NT2/D1 (cell line): ENCODE data around the gene ITPRIPL2.

Source experiments
- DNase-seq: peaks from one replicate; pipeline ENCODE4 v3.0.0-alpha.2; 2011; ENCODE audit warnings: low read depth, low spot score
- H3K27me3 ChIP-seq: 2 replicates; pipeline ENCODE4 v1.6.0; 2011; ENCODE audit warnings: mild to moderate bottlenecking; ENCODE audit not compliant: insufficient read length, insufficient read depth
- H3K36me3 ChIP-seq: 2 replicates; pipeline ENCODE4 v1.6.1; 2011; ENCODE audit warnings: mild to moderate bottlenecking, low read length, mixed read lengths; ENCODE audit not compliant: insufficient read depth, insufficient read length
- H3K4me1 ChIP-seq: 2 replicates; pipeline ENCODE4 v1.5.1; 2011; ENCODE audit not compliant: insufficient read depth, insufficient read length
- H3K4me3 ChIP-seq: 2 replicates; pipeline ENCODE4 v1.5.1; 2011; ENCODE audit warnings: low read depth; ENCODE audit not compliant: insufficient read length
- H3K9ac ChIP-seq: 2 replicates; pipeline ENCODE4 v1.6.0; 2011; ENCODE audit warnings: low read depth; ENCODE audit not compliant: insufficient read length
- H3K9me3 ChIP-seq: 2 replicates; pipeline ENCODE4 v1.5.1; 2011; ENCODE audit warnings: mild to moderate bottlenecking, low read length; ENCODE audit not compliant: insufficient read depth
- SUZ12 ChIP-seq: IDR thresholded peaks from 2 replicates; pipeline ENCODE4 v1.6.1; 2011; ENCODE audit not compliant: insufficient read length, insufficient read depth; ENCODE audit errors: extremely low read depth
- YY1 ChIP-seq: IDR thresholded peaks from 2 replicates; pipeline ENCODE4 v1.6.1; 2011; ENCODE audit not compliant: insufficient read length, insufficient read depth
- ZNF274 ChIP-seq: IDR thresholded peaks from 2 replicates; pipeline ENCODE4 v1.6.1; 2011; ENCODE audit warnings: mild to moderate bottlenecking, low read depth, low read length

ITPRIPL2 gene

DNA sequence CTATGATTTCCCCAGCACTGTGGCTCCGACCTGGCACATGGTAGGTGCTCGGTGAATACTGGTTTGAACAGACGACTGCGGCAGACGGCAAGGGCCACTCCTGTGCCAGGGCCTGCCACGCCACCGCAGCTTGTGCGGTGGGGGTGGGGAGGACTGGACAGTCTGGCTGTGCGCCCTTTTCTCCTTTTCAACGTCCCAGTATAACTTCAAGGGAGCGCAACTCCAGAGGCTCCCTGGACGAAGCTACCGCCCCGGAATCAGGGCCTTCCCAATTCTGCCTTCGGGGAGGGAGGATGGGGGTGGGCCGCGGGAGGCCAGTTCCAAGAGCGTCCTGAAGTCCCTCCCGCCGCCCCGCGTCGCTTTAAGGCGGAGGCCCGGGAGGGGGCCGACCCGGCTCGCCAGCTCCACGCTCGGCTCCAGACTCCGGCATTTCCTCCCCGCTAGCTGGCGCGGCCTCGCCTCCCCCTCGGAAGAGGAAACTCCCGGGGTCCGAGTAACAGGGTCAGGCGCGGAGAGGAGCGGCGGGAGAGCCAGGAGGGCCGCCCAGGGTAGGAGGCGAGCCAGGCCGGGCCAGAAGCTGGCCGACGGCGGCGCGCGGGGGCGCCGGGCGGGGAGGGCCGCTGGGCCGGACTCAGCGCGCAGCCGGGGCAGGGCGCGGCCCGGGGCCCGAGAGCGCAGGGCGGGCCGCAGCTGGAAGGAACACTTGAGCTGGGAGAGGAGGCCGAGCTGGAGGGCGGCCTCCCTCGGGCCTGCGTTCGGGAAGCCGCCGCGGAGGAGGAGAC lies at the start of gene ITPRIPL2:
Gene ITPRIPL2, plus strand, starts transcription at position 388 of the 782 bp plus-strand sequence. CDS start 498 bp downstream, outside the sequence.
- H3K4me3 ChIP-seq = peak within 1 kb of the TSS; percentile 71
- DNase-seq = no peak
- TF ChIP-seq YY1 = no peak
- TF ChIP-seq ZNF274 = no peak
- TF ChIP-seq SUZ12 = no peak
- H3K36me3 ChIP-seq = peaks cover 36% of the 10 kb centered on the region
- H3K27me3 ChIP-seq = peaks cover 3% of the 10 kb centered on the region
- peak within 1 kb of the TSS; percentile 93 for H3K9ac ChIP-seq
- no peaks in the 10 kb centered on the region; the same call in 1 of the 2 replicates for H3K9me3 ChIP-seq
- peaks cover 9% of the 10 kb centered on the region for H3K4me1 ChIP-seq

DNA sequence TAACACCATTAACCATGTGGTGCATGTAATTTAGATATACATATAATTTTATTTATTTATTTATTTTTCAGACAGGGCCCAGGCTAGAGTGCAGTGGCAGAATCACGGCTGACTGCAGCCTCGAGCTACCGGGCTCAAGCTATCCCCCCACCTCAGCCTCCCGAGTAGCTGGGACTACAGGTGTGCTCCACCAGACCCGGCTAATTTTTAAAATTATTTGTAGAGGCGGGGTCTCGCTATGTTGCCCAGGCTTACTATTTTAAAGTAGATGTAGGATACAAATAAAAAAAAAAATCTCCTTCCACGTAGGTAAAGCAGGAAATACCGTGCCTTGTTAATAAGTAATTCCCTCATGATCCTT lies 46.8 kb upstream of the ITPRIPL2 start:
- no peaks in the 10 kb centered on the region for H3K27me3 ChIP-seq
- H3K4me3 ChIP-seq = no peak overlapping the region
- no peak for DNase-seq
- peaks cover 14% of the 10 kb centered on the region for H3K36me3 ChIP-seq
- no peaks in the 10 kb centered on the region for H3K9me3 ChIP-seq
- H3K9ac ChIP-seq = no peak overlapping the region
- H3K4me1 ChIP-seq = no peaks in the 10 kb centered on the region
- no peak for TF ChIP-seq ZNF274
- no peak for TF ChIP-seq SUZ12
- no peak for TF ChIP-seq YY1

DNA sequence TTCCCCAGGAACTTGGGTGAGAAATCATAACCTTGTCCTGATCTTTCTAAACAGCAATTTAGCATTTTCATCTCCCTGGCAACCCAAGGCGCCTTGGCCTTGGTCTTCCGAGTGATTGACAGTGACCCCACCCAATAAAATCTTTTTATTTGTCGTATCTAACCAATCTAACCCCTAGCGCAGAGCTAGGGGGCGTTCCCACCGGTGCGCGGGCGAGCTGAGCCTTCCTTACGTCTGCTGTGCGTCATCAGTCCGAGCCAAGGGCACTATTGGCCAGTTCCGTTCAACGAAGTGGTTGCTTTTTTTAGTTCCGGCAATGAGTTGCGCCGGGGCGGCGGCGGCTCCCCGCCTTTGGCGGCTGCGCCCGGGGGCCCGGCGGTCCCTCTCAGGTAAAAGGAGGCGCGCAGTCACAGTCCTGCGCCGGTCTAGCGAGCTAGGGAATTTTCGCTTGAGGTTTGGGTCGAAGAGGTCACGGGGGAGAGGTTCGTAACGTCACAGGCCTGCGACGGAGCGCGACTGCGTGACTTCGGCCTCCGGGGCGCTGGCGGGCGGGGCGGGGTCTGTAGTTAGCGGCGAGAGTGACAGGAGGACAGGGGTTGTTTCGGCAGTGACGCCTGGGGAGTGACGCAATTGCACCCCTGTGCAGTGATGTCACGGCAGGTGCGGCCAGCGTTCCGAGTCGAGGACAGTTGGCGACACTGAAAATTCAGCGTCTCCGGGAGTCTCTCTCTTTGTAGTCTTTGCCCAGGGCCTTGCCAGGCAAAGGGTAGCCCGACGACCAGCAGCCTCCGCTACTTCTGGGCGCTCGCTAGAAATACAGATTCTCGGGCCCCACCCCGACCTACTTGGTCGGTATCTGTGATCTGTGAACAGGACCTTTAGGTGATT lies 46.2 kb upstream of the ITPRIPL2 start, which contains the start of gene COQ7:
Gene COQ7, plus strand, starts transcription at position 266 of the 888 bp plus-strand sequence. Its CDS starts 51 bp downstream, at position 317.
- TF ChIP-seq YY1 (no peak), SUZ12 (no peak), ZNF274 (no peak)
- Histone ChIP-seq H3K36me3 (peaks cover 17% of the 10 kb centered on the region), H3K9ac (peak within 1 kb of the TSS; percentile 87), H3K27me3 (no peaks in the 10 kb centered on the region), H3K4me1 (no peaks in the 10 kb centered on the region), H3K9me3 (no peaks in the 10 kb centered on the region), H3K4me3 (peak within 1 kb of the TSS; percentile 94)
- peak; percentile 99 for DNase-seq

DNA sequence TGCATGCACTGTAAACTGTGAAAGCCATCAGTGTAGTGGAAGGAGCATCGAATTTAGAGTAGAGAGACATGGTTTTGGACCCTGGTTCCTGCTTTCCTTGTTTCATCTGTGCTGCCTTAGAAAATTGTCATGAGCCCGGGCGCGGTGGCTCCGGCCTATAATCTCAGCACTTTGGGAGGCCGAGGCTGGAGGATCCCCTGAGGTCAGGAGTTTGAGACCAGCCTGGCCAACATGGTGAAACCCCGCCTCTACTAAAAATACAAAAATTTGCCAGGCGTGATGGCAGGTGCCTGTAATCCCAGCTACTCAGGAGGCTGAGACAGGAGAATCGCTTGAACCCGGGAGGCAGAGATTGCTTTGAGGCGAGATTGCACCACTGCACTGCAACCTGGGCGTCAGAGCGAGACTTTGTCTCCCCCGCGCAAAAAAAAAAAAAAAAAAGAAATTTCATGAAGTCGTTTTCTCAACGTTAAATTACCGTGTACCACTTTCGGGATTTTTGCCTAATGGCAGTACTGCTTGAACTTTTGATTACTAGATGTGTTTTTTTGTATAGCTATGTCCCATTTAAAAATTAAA lies 45.4 kb upstream of the ITPRIPL2 start:
- no peaks in the 10 kb centered on the region for H3K9me3 ChIP-seq
- peaks cover 22% of the 10 kb centered on the region for H3K36me3 ChIP-seq
- H3K27me3 ChIP-seq = no peaks in the 10 kb centered on the region
- H3K4me1 ChIP-seq = no peaks in the 10 kb centered on the region
- TF ChIP-seq ZNF274 (no peak), YY1 (no peak), SUZ12 (no peak)
- H3K9ac ChIP-seq = peak overlapping the region; percentile 87
- H3K4me3 ChIP-seq = peak overlapping the region; percentile 94
- no peak for DNase-seq

DNA sequence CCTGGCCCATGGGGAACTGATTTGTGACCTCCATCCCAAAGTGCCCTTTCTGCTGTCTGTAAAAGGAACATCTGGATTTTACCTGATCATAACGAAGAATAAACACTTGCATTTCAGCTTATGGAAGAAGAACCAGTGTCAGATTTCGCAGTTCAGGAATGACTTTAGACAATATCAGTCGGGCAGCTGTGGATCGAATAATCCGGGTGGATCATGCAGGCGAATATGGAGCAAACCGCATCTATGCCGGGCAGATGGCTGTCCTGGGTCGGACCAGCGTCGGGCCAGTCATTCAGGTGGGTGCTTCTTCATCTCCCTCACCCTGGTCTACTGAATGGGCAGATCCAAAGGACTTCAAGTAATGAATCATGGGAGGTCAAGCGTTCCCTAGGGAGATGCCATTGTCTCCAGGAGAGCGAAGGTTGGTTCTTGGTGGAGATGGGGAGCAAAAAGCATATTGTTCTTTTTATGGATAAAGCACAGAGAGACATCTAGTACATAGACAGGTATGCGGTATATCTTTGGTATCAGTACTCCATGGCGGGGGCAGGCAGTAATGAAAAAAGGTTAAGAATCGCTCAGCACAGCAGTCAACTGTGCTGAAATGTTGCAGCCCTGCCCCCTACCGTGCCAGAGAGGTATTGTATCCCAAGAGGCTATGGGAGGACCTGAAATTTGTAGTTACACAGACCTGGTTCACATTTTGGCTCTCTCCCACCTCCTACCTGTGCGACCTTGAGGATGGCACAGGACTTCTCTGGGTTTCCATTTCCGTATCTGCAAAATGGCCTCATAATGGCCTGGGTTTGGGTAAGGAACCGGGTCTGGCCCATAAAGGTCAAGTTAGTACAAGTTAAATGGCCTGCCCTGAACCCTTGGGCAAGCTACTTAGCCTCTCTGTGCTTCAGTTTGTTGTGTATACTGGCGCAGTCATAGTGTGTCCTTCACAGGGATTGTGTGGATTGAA lies 41.7 kb upstream of the ITPRIPL2 start:
- H3K9ac ChIP-seq = no peak overlapping the region
- no peaks in the 10 kb centered on the region for H3K27me3 ChIP-seq
- H3K4me1 ChIP-seq = no peaks in the 10 kb centered on the region
- DNase-seq = peak; percentile 46
- no peak overlapping the region for H3K4me3 ChIP-seq
- no peak for TF ChIP-seq YY1
- TF ChIP-seq SUZ12 = no peak
- no peak for TF ChIP-seq ZNF274
- no peaks in the 10 kb centered on the region for H3K9me3 ChIP-seq
- peaks cover 51% of the 10 kb centered on the region for H3K36me3 ChIP-seq

DNA sequence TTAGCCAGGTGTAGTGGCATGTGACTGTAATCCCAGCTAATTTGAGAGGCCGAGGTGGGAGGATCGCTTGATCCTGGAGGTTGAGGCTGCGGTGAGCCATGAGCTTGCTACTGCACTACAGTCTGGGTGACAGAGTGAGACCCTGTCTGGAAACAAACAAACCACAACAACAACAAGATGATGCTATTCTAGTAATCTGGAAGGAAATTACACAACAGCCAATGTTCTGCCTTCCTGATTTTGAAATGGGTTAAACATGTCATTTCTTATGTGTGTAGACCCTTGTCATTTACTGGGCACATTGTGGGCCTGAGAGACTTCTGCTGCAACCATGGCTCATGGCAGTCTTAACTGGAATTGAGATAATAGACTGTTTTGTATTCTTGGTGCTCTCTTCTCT lies 40.4 kb upstream of the ITPRIPL2 start:
- no peaks in the 10 kb centered on the region for H3K9me3 ChIP-seq
- no peak for DNase-seq
- no peak overlapping the region for H3K4me3 ChIP-seq
- H3K9ac ChIP-seq = no peak overlapping the region
- no peaks in the 10 kb centered on the region for H3K27me3 ChIP-seq
- no peak for TF ChIP-seq ZNF274
- TF ChIP-seq YY1 = no peak
- TF ChIP-seq SUZ12 = no peak
- H3K4me1 ChIP-seq = no peaks in the 10 kb centered on the region
- peaks cover 62% of the 10 kb centered on the region for H3K36me3 ChIP-seq
